Activated T-cell treated with anti-CD3 and anti-CD28 coated beads, Interleukin-2, amount 50 U/mL, for 4 hours (primary cell): ENCODE results near the gene CASP1. TPM values are rescaled to one million over a fixed set of nuclear protein-coding genes. Genes with fewer than 3 reads are reported as not detected.
"Not testable (repeated sequence)": the region's sequence is repeated elsewhere in the genome, so short reads cannot be mapped to it uniquely, and the experiment has no call there.

Experiments
- ATAC-seq, 2 donors: fragments of 200-7000 bp; cut with Tn5 transposase; one replicate each; pipeline ENCODE4 v1.10.0; 2021
- DNase-seq: peaks from one replicate; pipeline ENCODE4 v3.0.0-alpha.2; 2020
- H3K27me3 Mint-ChIP-seq: one replicate; pipeline ENCODE4 v1.8.0; 2021; ENCODE audit warnings: low read depth, mixed read lengths
- H3K36me3 Mint-ChIP-seq: one replicate; pipeline ENCODE4 v1.8.0; 2022; ENCODE audit warnings: mixed read lengths; ENCODE audit not compliant: insufficient read depth
- H3K4me1 Mint-ChIP-seq: one replicate; pipeline ENCODE4 v1.8.0; 2021; ENCODE audit warnings: low read depth, mixed read lengths
- H3K4me3 Mint-ChIP-seq: one replicate; pipeline ENCODE4 v1.8.0; 2021; ENCODE audit warnings: mild to moderate bottlenecking, moderate library complexity, mixed read lengths
- H3K9me3 Mint-ChIP-seq: one replicate; pipeline ENCODE4 v1.8.0; 2021; ENCODE audit warnings: mixed read lengths
- total RNA-seq, 3 donors: library from RNA; stranded (reverse); gene quantifications; one replicate each; pipeline ENCODE4 v1.2.1, GENCODE V29; 2021

Gene CASP1
- total RNA-seq, result 10 to 100 TPM; 11.5 to 19.0 (median 13.7) TPM

- ATAC-seq (peak; percentile 86 to 87), DNase-seq (peak; percentile 10)
- Mint-ChIP-seq H3K4me1 (peaks cover 63% of the 10 kb centered on the region), H3K4me3 (peak within 1 kb of the TSS; percentile 90), H3K9me3 (peaks cover 7% of the 10 kb centered on the region), H3K27me3 (no peaks in the 10 kb centered on the region), H3K36me3 (peaks cover 35% of the 10 kb centered on the region)
Measured at GRCh38 chr11:105034813-105035620, at the start of gene CASP1. TSS of gene CASP1 (minus strand) at chr11:105035144. CDS start at chr11:105035113, 31 bp downstream.

GRCh38 chr11:105081412-105082150 lies 46.6 kb upstream of the CASP1 start:
- no peak for ATAC-seq
- Mint-ChIP-seq H3K36me3 (no peaks in the 10 kb centered on the region), H3K4me1 (peaks cover 14% of the 10 kb centered on the region), H3K4me3 (no peak overlapping the region), H3K9me3 (no peaks in the 10 kb centered on the region), H3K27me3 (peaks cover 5% of the 10 kb centered on the region)
- no peak for DNase-seq

- H3K4me1 Mint-ChIP-seq, result peaks cover 14% of the 10 kb centered on the region
- not testable (repeated sequence) for DNase-seq, H3K4me3 Mint-ChIP-seq, ATAC-seq, H3K9me3 Mint-ChIP-seq, H3K27me3 Mint-ChIP-seq, H3K36me3 Mint-ChIP-seq
Measured at GRCh38 chr11:105080171-105080906, 45.4 kb upstream of the CASP1 start.

- ATAC-seq (no peak), DNase-seq (no peak)
- no peaks in the 10 kb centered on the region for H3K9me3 Mint-ChIP-seq
- H3K36me3 Mint-ChIP-seq, result no peaks in the 10 kb centered on the region
- peaks cover 5% of the 10 kb centered on the region for H3K27me3 Mint-ChIP-seq
- no peak overlapping the region for H3K4me3 Mint-ChIP-seq
- H3K4me1 Mint-ChIP-seq, result peaks cover 14% of the 10 kb centered on the region
Measured at GRCh38 chr11:105078283-105078682, 43.3 kb upstream of the CASP1 start.

- not testable (repeated sequence) for H3K4me3 Mint-ChIP-seq, H3K9me3 Mint-ChIP-seq, H3K27me3 Mint-ChIP-seq, DNase-seq, H3K36me3 Mint-ChIP-seq
- H3K4me1 Mint-ChIP-seq, result peaks cover 14% of the 10 kb centered on the region
- peak; percentile 80 to 85 for ATAC-seq
Measured at GRCh38 chr11:105077141-105077790, 42.3 kb upstream of the CASP1 start.

- Mint-ChIP-seq H3K4me1 (peaks cover 24% of the 10 kb centered on the region), H3K36me3 (no peaks in the 10 kb centered on the region), H3K4me3 (no peak overlapping the region), H3K9me3 (no peaks in the 10 kb centered on the region), H3K27me3 (no peaks in the 10 kb centered on the region)
- DNase-seq, result no peak
- ATAC-seq, result no peak
Measured at GRCh38 chr11:105074166-105074530, 39.2 kb upstream of the CASP1 start.

GRCh38 chr11:105073456-105074165 lies 38.7 kb upstream of the CASP1 start:
- H3K36me3 Mint-ChIP-seq, result peaks cover 4% of the 10 kb centered on the region
- H3K9me3 Mint-ChIP-seq, result no peaks in the 10 kb centered on the region
- DNase-seq, result no peak
- H3K27me3 Mint-ChIP-seq, result no peaks in the 10 kb centered on the region
- no peak overlapping the region for H3K4me3 Mint-ChIP-seq
- peaks cover 29% of the 10 kb centered on the region for H3K4me1 Mint-ChIP-seq
- ATAC-seq, result no peak

GRCh38 chr11:105072080-105072479 lies 37.1 kb upstream of the CASP1 start:
- not testable (repeated sequence) for ATAC-seq, H3K27me3 Mint-ChIP-seq, DNase-seq, H3K9me3 Mint-ChIP-seq, H3K4me3 Mint-ChIP-seq, H3K36me3 Mint-ChIP-seq
- peaks cover 33% of the 10 kb centered on the region for H3K4me1 Mint-ChIP-seq

- no peaks in the 10 kb centered on the region for H3K9me3 Mint-ChIP-seq
- ATAC-seq (peak in 1 of 2 donors; percentile 51), DNase-seq (no peak)
- peaks cover 38% of the 10 kb centered on the region for H3K4me1 Mint-ChIP-seq
- H3K4me3 Mint-ChIP-seq, result peak overlapping the region; percentile 85
- H3K27me3 Mint-ChIP-seq, result no peaks in the 10 kb centered on the region
- peaks cover 4% of the 10 kb centered on the region for H3K36me3 Mint-ChIP-seq
Measured at GRCh38 chr11:105071089-105071732, 36.3 kb upstream of the CASP1 start.

GRCh38 chr11:105070306-105070705 lies 35.4 kb upstream of the CASP1 start:
- Mint-ChIP-seq H3K9me3 (no peaks in the 10 kb centered on the region), H3K27me3 (no peaks in the 10 kb centered on the region), H3K4me1 (peaks cover 46% of the 10 kb centered on the region), H3K4me3 (peak overlapping the region; percentile 85), H3K36me3 (peaks cover 4% of the 10 kb centered on the region)
- ATAC-seq (peak; percentile 28 to 60), DNase-seq (no peak)

GRCh38 chr11:105069749-105070148 lies 34.8 kb upstream of the CASP1 start:
- ATAC-seq, H3K27me3 Mint-ChIP-seq, H3K9me3 Mint-ChIP-seq, H3K36me3 Mint-ChIP-seq, DNase-seq: not testable (repeated sequence)
- Mint-ChIP-seq H3K4me1 (peaks cover 46% of the 10 kb centered on the region), H3K4me3 (peak overlapping the region; percentile 85)

GRCh38 chr11:105063245-105063941 lies 28.4 kb upstream of the CASP1 start:
- H3K27me3 Mint-ChIP-seq, H3K4me3 Mint-ChIP-seq, ATAC-seq, DNase-seq, H3K9me3 Mint-ChIP-seq: not testable (repeated sequence)
- peaks cover 21% of the 10 kb centered on the region for H3K4me1 Mint-ChIP-seq
- peaks cover 18% of the 10 kb centered on the region for H3K36me3 Mint-ChIP-seq

- H3K4me3 Mint-ChIP-seq, result no peak overlapping the region
- H3K9me3 Mint-ChIP-seq, result no peaks in the 10 kb centered on the region
- H3K27me3 Mint-ChIP-seq, result peaks cover 1% of the 10 kb centered on the region
- H3K36me3 Mint-ChIP-seq, result peaks cover 6% of the 10 kb centered on the region
- no peak for DNase-seq
- H3K4me1 Mint-ChIP-seq, result no peaks in the 10 kb centered on the region
- no peak for ATAC-seq
Measured at GRCh38 chr11:105057432-105057831, 22.5 kb upstream of the CASP1 start.
